Measurements from ENCODE around the gene CKAP5.

GRCh38 chr11:46729110-46730027, 116.7 kb downstream of the CKAP5 start:
- TF ChIP-seq POLR2A (IDR thresholded peaks at IDR 0.05) (no peak), CTCF (IDR thresholded peaks at IDR 0.05) (no peak)
